HG03025 (cell line): ENCODE data around the gene CNMD.
"Not testable (repeated sequence)": the region's sequence is repeated elsewhere in the genome, so short reads cannot be mapped to it uniquely, and the experiment has no call there.

Source experiments
- ATAC-seq: cut with Tn5 transposase; IDR thresholded peaks from one replicate; pipeline ENCODE4 v1.9.1; 2021; ENCODE audit warnings: mild to moderate bottlenecking, moderate library complexity; ENCODE audit not compliant: unreplicated experiment, low FRiP score

The CNMD gene

GRCh38 chr13:52701728-52702465 lies 37.7 kb downstream of the CNMD start:
- ATAC-seq = no peak

GRCh38 chr13:52696566-52696965 lies 43.1 kb downstream of the CNMD start:
- ATAC-seq = no peak

- ATAC-seq = no peak
Observed at GRCh38 chr13:52695856-52696255, 43.8 kb downstream of the CNMD start.

GRCh38 chr13:52686376-52686775 lies 53.2 kb downstream of the CNMD start:
- ATAC-seq = no peak

- not testable (repeated sequence) for ATAC-seq
Observed at GRCh38 chr13:52685806-52686205, 53.8 kb downstream of the CNMD start.

- no peak for ATAC-seq
Observed at GRCh38 chr13:52677823-52678222, 61.8 kb downstream of the CNMD start.

- ATAC-seq = no peak
Observed at GRCh38 chr13:52673465-52673864, 66.2 kb downstream of the CNMD start.

GRCh38 chr13:52670726-52671125 lies 68.9 kb downstream of the CNMD start:
- no peak for ATAC-seq

- no peak for ATAC-seq
Observed at GRCh38 chr13:52669677-52670076, 69.9 kb downstream of the CNMD start.

- no peak for ATAC-seq
Observed at GRCh38 chr13:52665325-52665724, 74.3 kb downstream of the CNMD start.

GRCh38 chr13:52664272-52664671 lies 75.3 kb downstream of the CNMD start:
- no peak for ATAC-seq

- no peak for ATAC-seq
Observed at GRCh38 chr13:52659340-52659739, 80.3 kb downstream of the CNMD start.
